ENCODE data around the gene GABRR1.

Gene GABRR1

DNA sequence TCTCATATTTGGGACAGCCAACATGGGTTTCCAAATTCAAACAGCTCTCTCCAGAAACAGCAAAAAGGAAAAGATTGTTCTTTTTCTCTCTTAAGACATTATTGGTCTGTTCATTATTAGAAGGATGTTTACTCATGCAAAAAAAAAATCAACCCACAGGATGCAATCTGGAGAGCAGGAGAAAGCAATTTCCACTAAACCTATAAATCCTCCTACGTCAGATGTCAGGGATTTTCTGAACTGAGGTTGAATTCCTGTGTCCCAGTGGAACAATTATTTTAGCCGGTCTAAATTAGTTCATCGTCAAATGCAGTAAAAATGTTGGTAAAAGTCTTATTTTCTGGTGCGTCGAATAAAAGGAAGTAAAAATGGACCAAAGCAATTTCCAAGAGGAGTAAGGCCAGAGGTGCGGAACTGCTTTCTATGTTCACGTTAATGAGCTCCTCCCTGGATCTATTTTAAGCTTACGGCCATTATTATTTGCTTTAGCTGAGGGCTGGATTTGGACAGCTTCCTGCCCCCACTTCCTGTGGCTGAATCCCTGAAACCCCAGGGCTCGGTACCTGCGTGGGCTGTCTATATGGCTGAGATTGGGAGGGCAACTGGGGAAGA is at the start of gene GABRR1:
GABRR1 (minus strand) TSS at position 60 of the 612 bp plus-strand sequence; CDS start at position 24, 36 bp downstream.
- no peak within 1 kb of the TSS for H3K9ac ChIP-seq
- H3K9me3 ChIP-seq = no peaks in the 10 kb centered on the region

DNA sequence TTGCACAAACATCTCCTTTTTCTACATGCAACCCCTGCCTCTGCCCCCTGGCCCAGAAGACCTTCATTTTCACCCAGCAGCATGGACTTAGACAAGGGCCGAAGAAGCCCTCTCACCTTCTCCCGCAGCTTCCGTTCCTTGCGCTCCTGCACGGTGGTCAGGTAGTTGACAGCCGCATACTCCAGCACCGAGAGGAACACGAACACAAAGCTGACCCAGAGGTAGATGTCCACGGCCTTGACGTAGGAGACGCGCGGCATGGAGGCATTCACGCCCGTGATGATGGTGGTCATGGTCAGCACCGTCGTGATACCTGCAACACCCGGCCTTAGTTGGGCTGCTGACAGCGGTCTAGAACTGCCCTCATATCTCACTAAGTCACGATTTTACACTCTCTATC is 47.1 kb upstream of the GABRR1 start:
- Histone ChIP-seq H3K36me3 (no peaks in the 10 kb centered on the region), H3K9ac (no peak overlapping the region), H3K4me3 (no peak overlapping the region), H3K27me3 (no peaks in the 10 kb centered on the region), H3K4me1 (peaks cover 18% of the 10 kb centered on the region), H3K27ac (no peak overlapping the region), H4K20me1 (no peaks in the 10 kb centered on the region), H3K4me2 (no peak overlapping the region), H3K9me3 (no peaks in the 10 kb centered on the region)
- no peak for TF ChIP-seq Cebpa-rat (IDR thresholded peaks at IDR 0.05)

More for the DNA sequence above, at the start of gene GABRR1:
- H3K36me3 ChIP-seq = no peaks in the 10 kb centered on the region
- no peaks in the 10 kb centered on the region for H3K27me3 ChIP-seq
- H3K4me1 ChIP-seq = peaks cover 3% of the 10 kb centered on the region
- no peaks in the 10 kb centered on the region for H4K20me1 ChIP-seq
- no peak for TF ChIP-seq Cebpa-rat (IDR thresholded peaks at IDR 0.05)
- H3K4me2 ChIP-seq = no peak within 1 kb of the TSS
- no peak within 1 kb of the TSS for H3K4me3 ChIP-seq
- H3K27ac ChIP-seq = no peak within 1 kb of the TSS

DNA sequence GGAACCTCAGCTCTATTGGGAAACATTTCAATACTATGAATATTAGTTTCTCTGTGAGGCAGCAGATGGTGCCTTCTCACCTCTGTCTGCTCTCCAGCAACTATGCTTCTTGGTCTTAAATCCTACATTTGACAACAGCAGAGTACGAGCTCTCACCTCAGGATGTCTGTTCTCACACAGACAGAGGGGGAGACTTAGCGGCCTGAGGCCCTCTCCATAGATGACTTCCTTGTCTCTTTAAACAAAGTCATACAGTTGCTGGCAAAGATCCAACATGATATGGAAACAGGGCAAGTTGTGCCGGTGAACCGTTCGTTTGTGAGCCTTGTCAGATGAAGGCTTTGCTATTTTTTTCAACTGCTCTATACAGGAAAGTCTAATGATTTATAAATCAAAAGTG is 43.7 kb upstream of the GABRR1 start:
- H4K20me1 ChIP-seq = no peaks in the 10 kb centered on the region
- H3K4me3 ChIP-seq = no peak overlapping the region
- no peaks in the 10 kb centered on the region for H3K9me3 ChIP-seq
- no peak overlapping the region for H3K27ac ChIP-seq
- TF ChIP-seq Cebpa-rat (IDR thresholded peaks at IDR 0.05) = no peak
- no peaks in the 10 kb centered on the region for H3K36me3 ChIP-seq
- peaks cover 18% of the 10 kb centered on the region for H3K4me1 ChIP-seq
- no peaks in the 10 kb centered on the region for H3K27me3 ChIP-seq
- no peak overlapping the region for H3K9ac ChIP-seq
- H3K4me2 ChIP-seq = peak overlapping the region; percentile 39

DNA sequence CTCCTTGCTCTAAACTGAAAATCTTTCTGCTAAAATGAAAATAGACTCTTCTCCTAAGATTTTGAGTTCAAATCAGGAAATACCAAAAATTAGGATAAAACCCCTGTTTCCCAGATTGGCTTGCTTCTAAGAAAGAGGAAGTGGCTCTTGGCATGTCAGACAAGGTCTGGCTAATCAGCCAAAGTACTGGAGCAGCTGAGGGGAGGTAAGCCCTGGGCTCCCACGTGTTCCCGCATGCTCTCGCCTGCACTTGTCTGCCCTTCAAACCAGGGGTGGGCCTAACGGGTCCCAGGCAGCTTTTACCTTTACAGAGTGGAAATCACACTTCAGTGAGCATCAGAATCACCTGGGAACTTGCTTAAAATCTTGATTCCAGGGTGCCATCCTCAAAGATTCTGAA is 43.2 kb upstream of the GABRR1 start:
- Histone ChIP-seq H3K27me3 (no peaks in the 10 kb centered on the region), H4K20me1 (no peaks in the 10 kb centered on the region), H3K4me3 (no peak overlapping the region), H3K4me1 (peaks cover 18% of the 10 kb centered on the region), H3K27ac (no peak overlapping the region), H3K36me3 (no peaks in the 10 kb centered on the region), H3K9ac (no peak overlapping the region), H3K9me3 (no peaks in the 10 kb centered on the region), H3K4me2 (peak overlapping the region; percentile 39)
- TF ChIP-seq Cebpa-rat (IDR thresholded peaks at IDR 0.05) = no peak

DNA sequence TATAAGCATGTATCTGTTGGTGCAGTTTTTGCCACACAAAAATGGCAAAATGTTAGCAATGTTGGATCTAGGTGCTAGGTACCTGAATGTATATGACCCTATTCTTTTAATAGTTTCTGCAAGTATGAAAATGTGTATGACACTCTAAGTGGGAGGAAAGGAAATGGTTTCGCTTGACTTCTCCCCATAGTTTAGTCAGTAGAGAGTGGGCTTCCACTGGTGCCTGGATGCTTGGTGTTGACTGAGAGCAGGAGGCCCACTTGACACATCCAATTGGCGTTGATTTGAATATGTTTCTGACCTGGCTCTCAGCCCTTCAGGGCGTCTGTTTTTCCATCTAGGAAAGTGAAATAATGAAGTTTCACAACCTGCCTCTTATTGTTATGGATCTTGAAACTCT is 41.8 kb upstream of the GABRR1 start:
- Histone ChIP-seq H3K27me3 (no peaks in the 10 kb centered on the region), H3K27ac (no peak overlapping the region), H3K36me3 (no peaks in the 10 kb centered on the region), H4K20me1 (no peaks in the 10 kb centered on the region), H3K4me2 (no peak overlapping the region), H3K4me1 (peaks cover 18% of the 10 kb centered on the region), H3K9ac (no peak overlapping the region), H3K4me3 (no peak overlapping the region), H3K9me3 (no peaks in the 10 kb centered on the region)
- no peak for TF ChIP-seq Cebpa-rat (IDR thresholded peaks at IDR 0.05)

DNA sequence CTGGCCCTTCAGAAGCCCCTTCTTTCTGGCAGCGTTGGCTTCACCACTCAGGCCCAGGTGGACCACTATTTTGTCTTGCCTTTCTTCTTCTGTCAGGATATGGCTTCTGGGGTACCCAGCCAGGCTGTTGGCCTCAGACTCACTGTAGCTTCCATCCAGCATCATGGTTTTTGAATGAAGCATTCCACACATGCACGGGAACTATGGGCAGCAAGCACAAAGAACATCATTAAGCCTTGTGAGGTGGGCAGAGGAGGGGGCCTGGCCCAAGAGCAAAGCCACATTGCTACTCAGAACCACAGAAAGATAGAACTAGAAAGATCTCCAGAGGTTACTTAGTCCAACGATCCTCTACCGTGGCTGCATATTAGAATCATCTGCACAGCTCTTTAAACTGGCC is 40.6 kb upstream of the GABRR1 start:
- Histone ChIP-seq H3K36me3 (no peaks in the 10 kb centered on the region), H3K4me2 (no peak overlapping the region), H4K20me1 (no peaks in the 10 kb centered on the region), H3K27ac (no peak overlapping the region), H3K4me3 (no peak overlapping the region), H3K9ac (no peak overlapping the region), H3K27me3 (no peaks in the 10 kb centered on the region), H3K9me3 (no peaks in the 10 kb centered on the region), H3K4me1 (peaks cover 18% of the 10 kb centered on the region)
- no peak for TF ChIP-seq Cebpa-rat (IDR thresholded peaks at IDR 0.05)

DNA sequence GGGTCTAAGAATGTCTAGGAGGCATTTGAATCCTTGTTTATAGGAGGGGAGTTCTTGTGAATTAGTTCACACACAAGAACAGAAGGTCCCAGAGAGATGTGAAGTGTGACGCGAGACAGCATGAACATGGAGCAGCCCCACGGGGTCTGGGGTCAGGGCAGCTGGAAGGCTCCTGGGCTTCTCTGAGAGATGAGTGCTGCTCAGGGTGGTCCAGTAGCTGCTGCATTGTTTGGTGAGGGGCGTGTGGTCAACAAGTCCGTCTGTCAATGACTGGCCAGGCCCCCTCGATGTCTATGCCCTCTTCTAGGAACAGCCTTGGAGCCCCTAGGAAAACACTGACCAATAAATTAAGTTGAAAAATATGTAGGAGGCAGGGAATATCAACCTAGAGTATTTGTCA is 40.2 kb upstream of the GABRR1 start:
- Histone ChIP-seq H3K4me3 (no peak overlapping the region), H3K27me3 (no peaks in the 10 kb centered on the region), H3K4me2 (no peak overlapping the region), H3K9me3 (no peaks in the 10 kb centered on the region), H3K4me1 (peaks cover 18% of the 10 kb centered on the region), H3K36me3 (no peaks in the 10 kb centered on the region), H3K27ac (no peak overlapping the region), H3K9ac (no peak overlapping the region), H4K20me1 (no peaks in the 10 kb centered on the region)
- TF ChIP-seq Cebpa-rat (IDR thresholded peaks at IDR 0.05) = no peak

DNA sequence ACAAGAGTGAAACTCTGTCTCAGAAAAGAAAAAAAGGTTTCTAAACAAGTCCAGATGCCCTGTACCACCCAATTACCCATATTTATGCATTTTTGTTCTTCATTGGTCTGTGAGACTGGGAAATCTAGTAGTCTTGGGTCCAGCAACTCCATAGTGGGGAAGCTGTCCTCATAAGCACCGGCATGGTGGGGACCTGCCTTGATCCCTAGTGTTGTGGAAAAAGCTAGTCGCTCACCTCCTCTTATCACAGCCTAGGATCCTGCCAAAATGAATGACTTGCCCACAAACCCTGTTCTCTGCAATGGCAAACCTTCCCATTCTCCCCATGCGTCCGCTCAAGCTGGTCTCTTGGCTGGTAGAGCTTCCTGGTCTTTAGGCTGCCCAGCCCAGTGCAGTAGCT is 38.3 kb upstream of the GABRR1 start:
- no peak overlapping the region for H3K27ac ChIP-seq

DNA sequence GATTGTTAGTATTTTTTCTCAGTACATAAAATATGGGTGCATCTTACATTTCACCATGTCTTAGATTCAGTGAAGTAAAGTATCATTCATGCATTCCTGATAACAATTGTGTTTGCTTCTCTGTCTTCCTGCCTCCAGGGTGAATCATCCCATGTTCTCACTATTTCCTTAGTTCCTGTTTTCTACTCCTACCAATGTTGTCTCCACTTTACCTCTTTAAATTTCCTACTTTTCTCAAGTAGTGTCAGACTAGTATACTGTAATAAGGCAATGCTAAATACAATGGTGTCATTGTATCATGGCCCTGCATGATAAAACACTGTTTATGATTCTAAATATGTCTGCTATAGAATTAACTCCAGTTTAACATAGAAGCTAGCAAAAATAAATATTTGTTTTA is 37.4 kb upstream of the GABRR1 start:
- Histone ChIP-seq H3K27me3 (no peaks in the 10 kb centered on the region), H3K4me2 (no peak overlapping the region), H3K4me1 (no peaks in the 10 kb centered on the region), H3K9me3 (no peaks in the 10 kb centered on the region), H3K4me3 (no peak overlapping the region), H4K20me1 (no peaks in the 10 kb centered on the region), H3K9ac (no peak overlapping the region), H3K27ac (no peak overlapping the region), H3K36me3 (no peaks in the 10 kb centered on the region)
- no peak for TF ChIP-seq Cebpa-rat (IDR thresholded peaks at IDR 0.05)

More for the DNA sequence above, 38.3 kb upstream of the GABRR1 start:
- Histone ChIP-seq H3K36me3 (no peaks in the 10 kb centered on the region), H3K4me2 (no peak overlapping the region), H3K4me3 (no peak overlapping the region), H3K9me3 (no peaks in the 10 kb centered on the region), H4K20me1 (no peaks in the 10 kb centered on the region), H3K4me1 (peaks cover 6% of the 10 kb centered on the region), H3K27me3 (no peaks in the 10 kb centered on the region), H3K9ac (no peak overlapping the region)
- no peak for TF ChIP-seq Cebpa-rat (IDR thresholded peaks at IDR 0.05)

DNA sequence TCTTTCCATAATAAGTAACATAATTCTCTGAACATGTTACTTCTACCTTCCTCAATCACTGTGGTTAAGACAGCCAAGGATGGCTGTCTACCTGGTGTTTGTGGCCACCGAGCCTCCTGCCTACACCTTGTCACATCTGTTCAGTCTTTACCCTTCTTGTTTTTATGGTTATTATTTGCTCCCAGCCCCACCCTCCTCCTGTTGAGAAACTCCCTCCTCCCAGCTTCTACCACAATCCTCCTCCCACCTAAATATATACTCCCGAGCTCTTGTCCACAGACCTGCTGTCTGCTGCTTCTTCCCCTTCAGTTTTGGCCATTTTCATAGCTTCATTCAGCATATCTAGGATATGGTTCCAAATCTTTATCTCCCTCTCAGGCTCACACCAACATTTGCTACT is 35.7 kb upstream of the GABRR1 start:
- H4K20me1 ChIP-seq = no peaks in the 10 kb centered on the region
- no peaks in the 10 kb centered on the region for H3K4me1 ChIP-seq
- TF ChIP-seq Cebpa-rat (IDR thresholded peaks at IDR 0.05) = no peak
- no peaks in the 10 kb centered on the region for H3K36me3 ChIP-seq
- no peak overlapping the region for H3K27ac ChIP-seq
- H3K9me3 ChIP-seq = no peaks in the 10 kb centered on the region
- H3K9ac ChIP-seq = no peak overlapping the region
- H3K4me2 ChIP-seq = no peak overlapping the region
- no peak overlapping the region for H3K4me3 ChIP-seq
- H3K27me3 ChIP-seq = no peaks in the 10 kb centered on the region

DNA sequence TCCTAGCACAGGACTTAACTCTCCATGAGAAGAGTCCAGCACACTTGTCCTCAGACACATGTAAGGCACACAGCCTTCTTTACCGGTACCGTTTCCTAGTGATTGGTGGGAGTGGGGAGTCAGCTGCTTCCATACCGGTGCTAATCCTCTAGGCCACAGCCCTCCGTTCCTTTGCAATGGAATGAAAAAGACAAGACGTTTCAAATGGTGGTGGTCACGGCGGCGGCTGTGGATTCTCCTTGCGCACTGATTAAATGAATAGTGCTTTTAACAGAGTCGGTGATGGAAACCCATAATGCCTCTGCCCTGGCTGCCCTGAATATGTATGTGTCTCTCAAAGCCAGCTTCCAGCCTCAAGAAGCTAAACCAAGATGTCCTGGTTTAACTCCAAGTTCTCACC is 34.8 kb upstream of the GABRR1 start:
- no peaks in the 10 kb centered on the region for H3K36me3 ChIP-seq
- H3K9ac ChIP-seq = no peak overlapping the region
- TF ChIP-seq Cebpa-rat (IDR thresholded peaks at IDR 0.05) = no peak
- no peaks in the 10 kb centered on the region for H3K27me3 ChIP-seq
- H3K4me1 ChIP-seq = no peaks in the 10 kb centered on the region
- H3K4me2 ChIP-seq = no peak overlapping the region
- H3K4me3 ChIP-seq = no peak overlapping the region
- H4K20me1 ChIP-seq = no peaks in the 10 kb centered on the region
- H3K9me3 ChIP-seq = no peaks in the 10 kb centered on the region
- H3K27ac ChIP-seq = no peak overlapping the region
